Gastroesophageal sphincter (tissue), 4 donors: ENCODE data around the gene ARHGAP22. TPM values are rescaled to one million over a fixed set of nuclear protein-coding genes. Genes with fewer than 3 reads are reported as not detected.

ENCODE experiments used
- ATAC-seq: fragments of 150-250 bp; one replicate; pipeline ENCODE4 v1.9.1; 2016; ENCODE audit warnings: mild to moderate bottlenecking, moderate library complexity
- H3K27ac ChIP-seq, 4 donors: fragments of 200-600 bp; sonication (generic) in 3 of 4; 1 replicate in 3 of 4; 2 replicates in 1 of 4; pipeline ENCODE4 v1.5.1; 2016 to 2019
- H3K27me3 ChIP-seq: fragments of 200-600 bp; sonication (generic); one replicate; pipeline ENCODE4 v1.5.1; 2019
- H3K36me3 ChIP-seq, 2 donors: fragments of 200-600 bp; sonication (generic); one replicate each; pipeline ENCODE4 v1.5.1; 2019; ENCODE audit warnings: control low read depth in 1 of 2
- H3K4me1 ChIP-seq, 3 donors: fragments of 200-600 bp; sonication (generic); 1 replicate in 2 of 3; 2 replicates in 1 of 3; pipeline ENCODE4 v1.5.1; 2016 to 2019; ENCODE audit warnings: control low read depth in 2 of 3
- H3K4me3 ChIP-seq, 2 donors: fragments of 200-600 bp; sonication (generic); one replicate each; pipeline ENCODE4 v1.5.1; 2019; ENCODE audit warnings: mild to moderate bottlenecking in 1 of 2, moderate library complexity in 1 of 2
- H3K9me3 ChIP-seq, 3 donors: fragments of 200-600 bp; sonication (generic); one replicate each; pipeline ENCODE4 v1.5.1; 2017 to 2019; ENCODE audit warnings: control low read depth in 2 of 3
- CTCF ChIP-seq, 4 experiments: fragments of 200-600 bp in 2 of 4; fragments of 450-650 bp in 2 of 4; sonication (generic) in 1 of 4; IDR thresholded peaks; one replicate each; pipeline ENCODE4 v1.5.1; 2017 to 2019; ENCODE audit warnings: antibody characterized with exemption in 4 of 4, mild to moderate bottlenecking in 2 of 4, moderate library complexity in 2 of 4
- EP300 ChIP-seq: sonication (generic); formaldehyde crosslinking; IDR thresholded peaks from one replicate; pipeline ENCODE4 v1.6.1; 2017; ENCODE audit warnings: antibody characterized with exemption, mild to moderate bottlenecking
- POLR2A ChIP-seq, 2 donors: fragments of 450-650 bp; IDR thresholded peaks; one replicate each; pipeline ENCODE4 v1.6.1; 2017; ENCODE audit warnings: antibody characterized with exemption in 2 of 2, mild to moderate bottlenecking in 2 of 2, moderate library complexity in 1 of 2
- POLR2AphosphoS5 ChIP-seq: sonication (generic); formaldehyde crosslinking; IDR thresholded peaks from one replicate; pipeline ENCODE4 v1.6.1; 2017; ENCODE audit warnings: antibody characterized with exemption
- WGBS, 2 donors: methylation state at CpG; one replicate each; pipeline ENCODE4 v1.1.5; 2018; ENCODE audit warnings: low coverage in 1 of 2; 5-methylcytosine and 5-hydroxymethylcytosine counted together
- total RNA-seq, 4 donors: library from RNA; depleted of rRNA; stranded (reverse); fragments of >200 nt; gene quantifications; one replicate each; pipeline ENCODE4 v1.1.0, GENCODE V29; 2016

The ARHGAP22 gene
- total RNA-seq, 4 donors from 2014 or later: 4.2 to 5.8 (median 5.1) TPM

DNA sequence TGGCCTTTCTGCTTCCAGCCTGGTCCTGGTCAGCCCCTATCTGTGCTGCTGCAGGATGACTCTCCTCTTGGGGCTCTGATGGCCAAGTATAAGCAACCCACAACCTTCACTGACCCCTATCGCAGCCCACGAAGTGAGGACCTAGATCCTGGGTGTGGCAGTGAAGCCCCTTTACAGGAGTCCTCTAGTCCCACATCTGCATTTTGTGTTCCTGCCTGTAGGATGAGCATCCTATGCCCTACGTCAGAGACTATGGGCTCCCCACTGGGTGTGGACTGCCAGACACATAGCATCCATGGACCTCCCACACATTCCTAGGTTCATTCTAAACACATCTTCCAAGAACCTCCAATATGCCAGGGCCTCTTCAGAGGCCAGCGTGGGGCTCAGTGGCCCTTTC, 29.0 kb downstream of the ARHGAP22 start:
- Histone ChIP-seq H3K9me3 (no peaks in the 10 kb centered on the region), H3K27ac (no peak overlapping the region), H3K4me1 (no peaks in the 10 kb centered on the region), H3K36me3 (no peaks in the 10 kb centered on the region), H3K27me3 (peaks cover 7% of the 10 kb centered on the region), H3K4me3 (no peak overlapping the region)
- TF ChIP-seq CTCF (IDR thresholded peaks at IDR 0.05) (no peak), EP300 (no peak), POLR2A (IDR thresholded peaks at IDR 0.05) (no peak), POLR2AphosphoS5 (no peak)
- ATAC-seq: no peak
- WGBS, 2 donors: 88 to 100% methylated on average over 1 to 4 of the region's 4 CpGs

- Histone ChIP-seq H3K9me3 (no peaks in the 10 kb centered on the region), H3K27ac (no peak overlapping the region), H3K27me3 (peaks cover under 1% of the 10 kb centered on the region), H3K36me3 (no peaks in the 10 kb centered on the region), H3K4me1 (no peaks in the 10 kb centered on the region), H3K4me3 (no peak overlapping the region)
- ATAC-seq: no peak
- TF ChIP-seq CTCF (IDR thresholded peaks at IDR 0.05): no peak
- TF ChIP-seq EP300: no peak
- no peak for TF ChIP-seq POLR2AphosphoS5
- TF ChIP-seq POLR2A (IDR thresholded peaks at IDR 0.05): no peak
- WGBS, 2 donors: 78 to 93% methylated on average over 2 to 6 of the region's 6 CpGs
Observed at GRCh38 chr10:48574817-48575380, 30.0 kb downstream of the ARHGAP22 start.

- Histone ChIP-seq H3K4me3 (no peak overlapping the region), H3K36me3 (no peaks in the 10 kb centered on the region), H3K27ac (no peak overlapping the region), H3K9me3 (no peaks in the 10 kb centered on the region), H3K4me1 (no peaks in the 10 kb centered on the region), H3K27me3 (no peaks in the 10 kb centered on the region)
- TF ChIP-seq POLR2A (IDR thresholded peaks at IDR 0.05): no peak
- TF ChIP-seq EP300: no peak
- TF ChIP-seq POLR2AphosphoS5: no peak
- TF ChIP-seq CTCF (IDR thresholded peaks at IDR 0.05): no peak
- 88 to 93% methylated on average over 3 to 5 of the region's 5 CpGs for WGBS, 2 donors
- ATAC-seq: no peak
Observed at GRCh38 chr10:48574322-48574796, 30.5 kb downstream of the ARHGAP22 start.

- no peak overlapping the region for H3K4me3 ChIP-seq
- H3K27me3 ChIP-seq: no peaks in the 10 kb centered on the region
- ATAC-seq: no peak
- 93 to 95% methylated on average over 4 to 5 of the region's 5 CpGs for WGBS, 2 donors
- H3K36me3 ChIP-seq: no peaks in the 10 kb centered on the region
- no peak overlapping the region for H3K27ac ChIP-seq
- TF ChIP-seq POLR2AphosphoS5: no peak
- no peaks in the 10 kb centered on the region for H3K4me1 ChIP-seq
- H3K9me3 ChIP-seq: no peaks in the 10 kb centered on the region
Observed at GRCh38 chr10:48573045-48573444, 31.8 kb downstream of the ARHGAP22 start.

DNA sequence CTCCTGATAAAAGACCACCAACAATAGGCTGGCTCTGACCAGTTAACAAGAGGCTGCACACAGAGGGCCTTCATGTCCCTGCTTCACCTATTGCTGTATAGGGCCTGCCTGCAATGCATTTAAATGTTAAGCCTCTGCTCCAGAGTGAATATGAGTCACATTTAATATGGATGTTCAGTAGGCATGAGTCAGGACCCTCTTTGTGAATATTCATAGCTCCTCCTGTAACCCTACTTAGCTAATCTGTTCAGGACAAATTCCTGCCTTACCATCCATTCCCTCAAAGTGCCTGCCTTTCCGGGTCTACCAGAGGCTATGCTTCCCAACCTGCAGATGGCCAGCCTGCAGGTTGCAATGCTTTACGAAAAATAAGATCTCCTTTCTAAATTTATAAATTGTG, 32.5 kb downstream of the ARHGAP22 start:
- no peaks in the 10 kb centered on the region for H3K4me1 ChIP-seq
- TF ChIP-seq CTCF (IDR thresholded peaks at IDR 0.05) (no peak), EP300 (no peak), POLR2A (IDR thresholded peaks at IDR 0.05) (no peak), POLR2AphosphoS5 (no peak)
- WGBS, 2 donors: 92 to 100% methylated on average over 2 of the region's 2 CpGs
- H3K4me3 ChIP-seq: no peak overlapping the region
- H3K9me3 ChIP-seq: no peaks in the 10 kb centered on the region
- no peaks in the 10 kb centered on the region for H3K36me3 ChIP-seq
- H3K27ac ChIP-seq: no peak overlapping the region
- H3K27me3 ChIP-seq: no peaks in the 10 kb centered on the region
- ATAC-seq: no peak
